Liver (tissue), 3 donors: Measurements from ENCODE around the gene CALY.

Experiments
- FOXA1 ChIP-seq: IDR thresholded peaks from 2 replicates; pipeline ENCODE4 v1.6.1; 2016; ENCODE audit warnings: antibody characterized with exemption
- GABPA ChIP-seq, 2 donors: IDR thresholded peaks in 1 of 2; conservative IDR thresholded peaks in 1 of 2; 2 replicates each; pipeline ENCODE4 v1.6.1; 2016; ENCODE audit warnings: antibody characterized with exemption in 2 of 2, mild to moderate bottlenecking in 1 of 2, moderate library complexity in 1 of 2
- HNF4A ChIP-seq, 2 donors: conservative IDR thresholded peaks; 2 replicates each; pipeline ENCODE4 v1.6.1; 2016; ENCODE audit warnings: antibody characterized with exemption in 2 of 2, mild to moderate bottlenecking in 2 of 2
- RAD21 ChIP-seq, 2 donors: IDR thresholded peaks; 2 replicates each; pipeline ENCODE4 v1.6.1; 2016; ENCODE audit warnings: antibody characterized with exemption in 2 of 2, mild to moderate bottlenecking in 2 of 2
- SP1 ChIP-seq: IDR thresholded peaks from 2 replicates; pipeline ENCODE4 v1.6.1; 2018; ENCODE audit warnings: antibody characterized with exemption, mild to moderate bottlenecking
- TAF1 ChIP-seq: conservative IDR thresholded peaks from 2 replicates; pipeline ENCODE4 v1.6.1; 2016; ENCODE audit warnings: antibody characterized with exemption, mild to moderate bottlenecking
- TF ChIP-seq, protein P1 (sequence below): fragments of 150-350 bp; IDR thresholded peaks from 2 replicates; pipeline ENCODE4 v1.5.1; 2017; ENCODE audit warnings: improper control_type of control experiment, low read depth, low read length; ENCODE audit not compliant: missing input control
- TF ChIP-seq, protein P2 (sequence below): IDR thresholded peaks from 2 replicates; pipeline ENCODE4 v1.6.1; 2016; ENCODE audit warnings: antibody characterized with exemption
- TF ChIP-seq, protein P3 (sequence below): IDR thresholded peaks from 2 replicates; pipeline ENCODE4 v1.6.1; 2016; ENCODE audit warnings: antibody characterized with exemption, mild to moderate bottlenecking
- TF ChIP-seq, protein P4 (sequence below): IDR thresholded peaks from 2 replicates; pipeline ENCODE4 v1.6.1; 2016; ENCODE audit warnings: antibody characterized with exemption
- donor health status: healthy.
- donor health status: healthy.

DNA sequence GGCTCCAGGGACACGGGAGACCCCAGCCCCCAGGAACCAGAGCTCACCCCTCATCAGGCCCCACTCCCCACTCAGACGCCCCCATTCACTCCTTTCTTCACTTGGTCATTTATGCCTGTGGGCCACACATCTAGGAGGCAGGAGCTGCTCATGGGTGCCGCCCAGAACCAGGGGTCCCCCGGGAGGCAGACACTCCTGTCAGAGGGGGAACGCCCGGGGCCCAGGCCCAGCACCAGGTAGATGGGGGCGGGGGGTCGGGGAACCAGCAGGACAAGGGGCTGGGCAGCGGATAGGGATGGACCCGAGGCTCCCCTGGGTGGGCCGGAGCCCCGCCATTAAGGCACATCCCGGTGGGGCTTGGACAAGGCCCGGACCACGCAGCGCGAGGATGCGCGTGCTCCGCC is 11.8 kb downstream of the CALY start:
- TF ChIP-seq, protein P1, sequence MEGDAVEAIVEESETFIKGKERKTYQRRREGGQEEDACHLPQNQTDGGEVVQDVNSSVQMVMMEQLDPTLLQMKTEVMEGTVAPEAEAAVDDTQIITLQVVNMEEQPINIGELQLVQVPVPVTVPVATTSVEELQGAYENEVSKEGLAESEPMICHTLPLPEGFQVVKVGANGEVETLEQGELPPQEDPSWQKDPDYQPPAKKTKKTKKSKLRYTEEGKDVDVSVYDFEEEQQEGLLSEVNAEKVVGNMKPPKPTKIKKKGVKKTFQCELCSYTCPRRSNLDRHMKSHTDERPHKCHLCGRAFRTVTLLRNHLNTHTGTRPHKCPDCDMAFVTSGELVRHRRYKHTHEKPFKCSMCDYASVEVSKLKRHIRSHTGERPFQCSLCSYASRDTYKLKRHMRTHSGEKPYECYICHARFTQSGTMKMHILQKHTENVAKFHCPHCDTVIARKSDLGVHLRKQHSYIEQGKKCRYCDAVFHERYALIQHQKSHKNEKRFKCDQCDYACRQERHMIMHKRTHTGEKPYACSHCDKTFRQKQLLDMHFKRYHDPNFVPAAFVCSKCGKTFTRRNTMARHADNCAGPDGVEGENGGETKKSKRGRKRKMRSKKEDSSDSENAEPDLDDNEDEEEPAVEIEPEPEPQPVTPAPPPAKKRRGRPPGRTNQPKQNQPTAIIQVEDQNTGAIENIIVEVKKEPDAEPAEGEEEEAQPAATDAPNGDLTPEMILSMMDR, result no peak
- TF ChIP-seq TAF1 (no peak), FOXA1 (no peak), RAD21 (IDR thresholded peaks at IDR 0.05) (no peak), SP1 (no peak), GABPA (IDR thresholded peaks at IDR 0.05 in 1 of 2, conservative IDR thresholded peaks at IDR 0.05 in 1 of 2) (no peak), HNF4A (conservative IDR thresholded peaks at IDR 0.05) (no peak)
- TF ChIP-seq, protein P2, sequence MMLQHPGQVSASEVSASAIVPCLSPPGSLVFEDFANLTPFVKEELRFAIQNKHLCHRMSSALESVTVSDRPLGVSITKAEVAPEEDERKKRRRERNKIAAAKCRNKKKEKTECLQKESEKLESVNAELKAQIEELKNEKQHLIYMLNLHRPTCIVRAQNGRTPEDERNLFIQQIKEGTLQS, result no peak
- TF ChIP-seq, protein P3, sequence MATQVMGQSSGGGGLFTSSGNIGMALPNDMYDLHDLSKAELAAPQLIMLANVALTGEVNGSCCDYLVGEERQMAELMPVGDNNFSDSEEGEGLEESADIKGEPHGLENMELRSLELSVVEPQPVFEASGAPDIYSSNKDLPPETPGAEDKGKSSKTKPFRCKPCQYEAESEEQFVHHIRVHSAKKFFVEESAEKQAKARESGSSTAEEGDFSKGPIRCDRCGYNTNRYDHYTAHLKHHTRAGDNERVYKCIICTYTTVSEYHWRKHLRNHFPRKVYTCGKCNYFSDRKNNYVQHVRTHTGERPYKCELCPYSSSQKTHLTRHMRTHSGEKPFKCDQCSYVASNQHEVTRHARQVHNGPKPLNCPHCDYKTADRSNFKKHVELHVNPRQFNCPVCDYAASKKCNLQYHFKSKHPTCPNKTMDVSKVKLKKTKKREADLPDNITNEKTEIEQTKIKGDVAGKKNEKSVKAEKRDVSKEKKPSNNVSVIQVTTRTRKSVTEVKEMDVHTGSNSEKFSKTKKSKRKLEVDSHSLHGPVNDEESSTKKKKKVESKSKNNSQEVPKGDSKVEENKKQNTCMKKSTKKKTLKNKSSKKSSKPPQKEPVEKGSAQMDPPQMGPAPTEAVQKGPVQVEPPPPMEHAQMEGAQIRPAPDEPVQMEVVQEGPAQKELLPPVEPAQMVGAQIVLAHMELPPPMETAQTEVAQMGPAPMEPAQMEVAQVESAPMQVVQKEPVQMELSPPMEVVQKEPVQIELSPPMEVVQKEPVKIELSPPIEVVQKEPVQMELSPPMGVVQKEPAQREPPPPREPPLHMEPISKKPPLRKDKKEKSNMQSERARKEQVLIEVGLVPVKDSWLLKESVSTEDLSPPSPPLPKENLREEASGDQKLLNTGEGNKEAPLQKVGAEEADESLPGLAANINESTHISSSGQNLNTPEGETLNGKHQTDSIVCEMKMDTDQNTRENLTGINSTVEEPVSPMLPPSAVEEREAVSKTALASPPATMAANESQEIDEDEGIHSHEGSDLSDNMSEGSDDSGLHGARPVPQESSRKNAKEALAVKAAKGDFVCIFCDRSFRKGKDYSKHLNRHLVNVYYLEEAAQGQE, result no peak
- TF ChIP-seq, protein P4, sequence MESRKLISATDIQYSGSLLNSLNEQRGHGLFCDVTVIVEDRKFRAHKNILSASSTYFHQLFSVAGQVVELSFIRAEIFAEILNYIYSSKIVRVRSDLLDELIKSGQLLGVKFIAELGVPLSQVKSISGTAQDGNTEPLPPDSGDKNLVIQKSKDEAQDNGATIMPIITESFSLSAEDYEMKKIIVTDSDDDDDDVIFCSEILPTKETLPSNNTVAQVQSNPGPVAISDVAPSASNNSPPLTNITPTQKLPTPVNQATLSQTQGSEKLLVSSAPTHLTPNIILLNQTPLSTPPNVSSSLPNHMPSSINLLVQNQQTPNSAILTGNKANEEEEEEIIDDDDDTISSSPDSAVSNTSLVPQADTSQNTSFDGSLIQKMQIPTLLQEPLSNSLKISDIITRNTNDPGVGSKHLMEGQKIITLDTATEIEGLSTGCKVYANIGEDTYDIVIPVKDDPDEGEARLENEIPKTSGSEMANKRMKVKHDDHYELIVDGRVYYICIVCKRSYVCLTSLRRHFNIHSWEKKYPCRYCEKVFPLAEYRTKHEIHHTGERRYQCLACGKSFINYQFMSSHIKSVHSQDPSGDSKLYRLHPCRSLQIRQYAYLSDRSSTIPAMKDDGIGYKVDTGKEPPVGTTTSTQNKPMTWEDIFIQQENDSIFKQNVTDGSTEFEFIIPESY, result no peak
